Neuronal stem cell (in vitro differentiated cells): ENCODE results near the gene SULT1A3. TPM values are rescaled to one million over a fixed set of nuclear protein-coding genes. Genes with fewer than 3 reads are reported as not detected.
"Not testable (repeated sequence)": the region's sequence is repeated elsewhere in the genome, so short reads cannot be mapped to it uniquely, and the experiment has no call there.

Source experiments
- DNase-seq: peaks from one replicate; pipeline ENCODE4 v3.0.0-alpha.2; 2013; ENCODE audit warnings: low spot score
- H2AFZ ChIP-seq: one replicate; pipeline ENCODE4 v1.6.1; 2013; ENCODE audit warnings: mild to moderate bottlenecking, low read length, inconsistent platforms
- H2AK5ac ChIP-seq: 2 replicates; pipeline ENCODE4 v1.6.1; 2013; ENCODE audit warnings: low read depth, mild to moderate bottlenecking, inconsistent platforms, low read length, moderate library complexity, mixed read lengths
- H2BK120ac ChIP-seq: 2 replicates; pipeline ENCODE4 v1.6.1; 2013; ENCODE audit warnings: low read depth, mild to moderate bottlenecking, inconsistent platforms, low read length, moderate library complexity, mixed read lengths
- H2BK12ac ChIP-seq: one replicate; pipeline ENCODE4 v1.6.1; 2013; ENCODE audit warnings: low read length, inconsistent platforms
- H2BK15ac ChIP-seq: 2 replicates; pipeline ENCODE4 v1.6.1; 2013; ENCODE audit warnings: mild to moderate bottlenecking, low read length, inconsistent platforms, mixed read lengths
- H2BK5ac ChIP-seq: one replicate; pipeline ENCODE4 v1.6.1; 2013; ENCODE audit warnings: inconsistent platforms, mild to moderate bottlenecking, low read length, moderate library complexity
- H3K14ac ChIP-seq: one replicate; pipeline ENCODE4 v1.6.1; 2013; ENCODE audit warnings: low read length, inconsistent platforms
- H3K18ac ChIP-seq: 2 replicates; pipeline ENCODE4 v1.6.1; 2013; ENCODE audit warnings: low read length, inconsistent platforms
- H3K23ac ChIP-seq: 2 replicates; pipeline ENCODE4 v1.6.1; 2013; ENCODE audit warnings: low read depth, mild to moderate bottlenecking, mixed read lengths, low read length, inconsistent platforms; ENCODE audit not compliant: poor library complexity
- H3K27ac ChIP-seq: replicated peaks from 3 replicates; pipeline ENCODE4 v1.5.1; 2013; ENCODE audit warnings: low read length, inconsistent platforms
- H3K27me3 ChIP-seq, 3 experiments: 2 replicates each; pipeline ENCODE4 v1.6.1; 2013; ENCODE audit warnings: low read length in 3 of 3, mild to moderate bottlenecking in 2 of 3, inconsistent platforms in 1 of 3, low read depth in 1 of 3, mixed read lengths in 1 of 3, moderate library complexity in 1 of 3; ENCODE audit not compliant: control insufficient read depth in 3 of 3, insufficient read depth in 3 of 3
- H3K36me3 ChIP-seq, 2 donors: replicated peaks in 1 of 2; 2 replicates each; pipeline ENCODE4 v1.6.1; 2013; ENCODE audit warnings: low read length in 2 of 2; ENCODE audit not compliant: control insufficient read depth in 2 of 2, insufficient read depth in 2 of 2
- H3K4ac ChIP-seq: 2 replicates; pipeline ENCODE4 v1.6.1; 2013; ENCODE audit warnings: inconsistent platforms, mild to moderate bottlenecking, low read length, moderate library complexity
- H3K4me1 ChIP-seq, 2 donors: 1 replicate in 1 of 2; 2 replicates in 1 of 2; pipeline ENCODE4 v1.6.1; 2013; ENCODE audit warnings: low read length in 2 of 2, low read depth in 1 of 2; ENCODE audit not compliant: control insufficient read depth in 2 of 2, insufficient read depth in 1 of 2
- H3K4me2 ChIP-seq: one replicate; pipeline ENCODE4 v1.6.1; 2013; ENCODE audit warnings: mild to moderate bottlenecking, low read length, inconsistent platforms; ENCODE audit not compliant: insufficient read depth, poor library complexity, severe bottlenecking
- H3K4me3 ChIP-seq, 2 donors: 2 replicates each; pipeline ENCODE4 v1.5.1; 2013; ENCODE audit warnings: low read length in 2 of 2, mild to moderate bottlenecking in 2 of 2, inconsistent platforms in 1 of 2, moderate library complexity in 1 of 2
- H3K79me1 ChIP-seq: one replicate; pipeline ENCODE4 v1.6.1; 2013; ENCODE audit warnings: low read depth, mild to moderate bottlenecking, inconsistent platforms, low read length, moderate library complexity
- H3K9ac ChIP-seq: one replicate; pipeline ENCODE4 v1.6.1; 2013; ENCODE audit warnings: mild to moderate bottlenecking, low read depth, low read length, inconsistent platforms; ENCODE audit not compliant: poor library complexity
- H3K9me3 ChIP-seq, 2 donors: replicated peaks in 1 of 2; 2 replicates each; pipeline versions ENCODE3 to v1.6.1; 2013; ENCODE audit warnings: low read length in 2 of 2, mild to moderate bottlenecking in 2 of 2, inconsistent platforms in 1 of 2, low read depth in 1 of 2, mixed read lengths in 1 of 2, moderate library complexity in 1 of 2; ENCODE audit not compliant: control insufficient read depth in 2 of 2, insufficient read depth in 1 of 2
- H4K8ac ChIP-seq: one replicate; pipeline ENCODE4 v1.6.1; 2013; ENCODE audit warnings: low read depth, mild to moderate bottlenecking, inconsistent platforms, low read length, moderate library complexity
- H4K91ac ChIP-seq: one replicate; pipeline ENCODE4 v1.6.1; 2013; ENCODE audit warnings: low read length, low read depth, mild to moderate bottlenecking, inconsistent platforms; ENCODE audit not compliant: poor library complexity
- WGBS, 2 donors: extraction: QIAGEN DNeasy Blood & Tissue Kit; methylation state at CpG; one replicate each; pipeline ENCODE4 v1.1.7; 2013; ENCODE audit warnings: missing lambda C conversion rate in 2 of 2, mixed read lengths in 1 of 2; ENCODE audit not compliant: insufficient read length in 2 of 2, insufficient replicate concordance in 1 of 2; ENCODE audit errors: extremely low coverage in 2 of 2; 5-methylcytosine and 5-hydroxymethylcytosine counted together
- small RNA-seq: library from polyadenylated mRNA; stranded (forward); fragments of <200 nt; extraction: miRNeasy Mini kit (QIAGEN cat#:217004); gene quantifications from one replicate; pipeline ENCODE3, GENCODE V24; 2013; ENCODE audit not compliant: insufficient read depth

Gene SULT1A3

DNA sequence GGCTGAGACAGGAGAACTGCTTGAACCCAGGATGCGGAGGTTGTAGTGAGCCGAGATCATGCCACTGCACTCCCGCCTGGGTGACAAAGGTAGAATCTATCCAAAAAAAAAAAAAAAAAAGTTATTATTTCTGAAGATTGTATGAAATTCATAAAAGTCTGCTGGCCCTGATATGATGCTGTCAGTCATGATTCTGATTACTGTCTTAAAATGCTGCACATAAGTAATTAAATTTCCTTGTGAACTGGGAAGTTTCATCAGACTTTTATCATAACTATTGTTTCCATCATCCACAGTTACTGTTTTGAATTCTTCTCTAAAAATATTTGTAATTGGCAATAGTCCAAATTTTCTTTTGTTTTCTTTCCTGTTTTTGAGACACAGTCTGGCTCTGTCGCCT is 49.3 kb downstream of the SULT1A3 start, which contains the start of gene NPIPB13:
NPIPB13 (minus strand) TSS at position 101 of the 400 bp plus-strand sequence. CDS start 2,906 bp downstream, outside the sequence.
- not testable (repeated sequence) for H3K18ac ChIP-seq, H3K9ac ChIP-seq, H3K36me3 ChIP-seq, H2BK120ac ChIP-seq, H2BK5ac ChIP-seq, H2BK15ac ChIP-seq, H3K4me3 ChIP-seq, H3K27me3 ChIP-seq, H3K4me2 ChIP-seq, H3K4ac ChIP-seq, DNase-seq, H4K8ac ChIP-seq, H3K79me1 ChIP-seq, H3K14ac ChIP-seq, H3K4me1 ChIP-seq, H2AK5ac ChIP-seq, H3K27ac ChIP-seq, H2BK12ac ChIP-seq, H3K23ac ChIP-seq, H2AFZ ChIP-seq, H3K9me3 ChIP-seq, H4K91ac ChIP-seq
- no CpG with 5 or more reads among the region's 4 CpGs for WGBS, 2 donors

Small RNA genes lying within 50 kb of the gene (small RNA-seq; reads per million reads assigned to genes)
- not detected for gene AC106782.4
